Adrenal gland (tissue), 5 donors: ENCODE measurements around the gene MS4A14.
"Not testable (repeated sequence)": the region's sequence is repeated elsewhere in the genome, so short reads cannot be mapped to it uniquely, and the experiment has no call there.

Experiments
- POLR2A ChIP-seq, 2 donors: fragments of 450-650 bp; IDR thresholded peaks; one replicate each; pipeline ENCODE4 v1.6.1; 2017; ENCODE audit warnings: antibody characterized with exemption in 2 of 2, mild to moderate bottlenecking in 2 of 2, moderate library complexity in 1 of 2
- TF ChIP-seq, protein P1 (sequence below), 6 experiments: fragments of 450-650 bp in 4 of 6; fragments of 200-600 bp in 2 of 6; sonication (generic) in 1 of 6; IDR thresholded peaks; 1 replicate in 5 of 6; 2 replicates in 1 of 6; pipeline versions ENCODE4 v1.5.1 to v1.8.0; 2016 to 2021; ENCODE audit warnings: antibody characterized with exemption in 6 of 6, mild to moderate bottlenecking in 2 of 6, moderate library complexity in 1 of 6
- donor health status: DM: no; HTN: no; CAD: no.

DNA sequence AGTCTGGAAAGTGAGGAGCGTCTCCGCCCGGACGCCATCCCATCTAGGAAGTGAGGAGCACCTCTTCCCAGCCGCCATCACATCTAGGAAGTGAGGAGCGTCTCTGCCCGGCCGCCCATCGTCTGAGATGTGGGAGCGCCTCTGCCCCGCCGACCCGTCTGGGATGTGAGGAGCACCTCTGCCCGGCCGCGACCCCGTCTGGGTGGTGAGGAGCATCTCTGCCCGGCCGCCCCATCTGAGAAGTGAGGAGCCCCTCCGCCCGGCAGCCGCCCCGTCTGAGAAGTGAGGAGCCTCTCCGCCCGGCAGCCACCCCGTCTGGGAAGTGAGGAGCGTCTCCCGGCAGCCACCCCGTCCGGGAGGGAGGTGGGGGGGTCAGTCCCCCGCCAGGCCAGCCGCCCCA is 54.9 kb downstream of the MS4A14 start:
- TF ChIP-seq, protein P1, sequence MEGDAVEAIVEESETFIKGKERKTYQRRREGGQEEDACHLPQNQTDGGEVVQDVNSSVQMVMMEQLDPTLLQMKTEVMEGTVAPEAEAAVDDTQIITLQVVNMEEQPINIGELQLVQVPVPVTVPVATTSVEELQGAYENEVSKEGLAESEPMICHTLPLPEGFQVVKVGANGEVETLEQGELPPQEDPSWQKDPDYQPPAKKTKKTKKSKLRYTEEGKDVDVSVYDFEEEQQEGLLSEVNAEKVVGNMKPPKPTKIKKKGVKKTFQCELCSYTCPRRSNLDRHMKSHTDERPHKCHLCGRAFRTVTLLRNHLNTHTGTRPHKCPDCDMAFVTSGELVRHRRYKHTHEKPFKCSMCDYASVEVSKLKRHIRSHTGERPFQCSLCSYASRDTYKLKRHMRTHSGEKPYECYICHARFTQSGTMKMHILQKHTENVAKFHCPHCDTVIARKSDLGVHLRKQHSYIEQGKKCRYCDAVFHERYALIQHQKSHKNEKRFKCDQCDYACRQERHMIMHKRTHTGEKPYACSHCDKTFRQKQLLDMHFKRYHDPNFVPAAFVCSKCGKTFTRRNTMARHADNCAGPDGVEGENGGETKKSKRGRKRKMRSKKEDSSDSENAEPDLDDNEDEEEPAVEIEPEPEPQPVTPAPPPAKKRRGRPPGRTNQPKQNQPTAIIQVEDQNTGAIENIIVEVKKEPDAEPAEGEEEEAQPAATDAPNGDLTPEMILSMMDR (IDR thresholded peaks at IDR 0.05), result not testable (repeated sequence)
- TF ChIP-seq POLR2A (IDR thresholded peaks at IDR 0.05), result not testable (repeated sequence)
